SJSA1 (cell line): ENCODE data around the gene CKAP2L. TPM values are rescaled to one million over a fixed set of nuclear protein-coding genes. Genes with fewer than 3 reads are reported as not detected.
"Not testable (repeated sequence)": the region's sequence is repeated elsewhere in the genome, so short reads cannot be mapped to it uniquely, and the experiment has no call there.

ENCODE experiments used
- DNase-seq, 2 experiments: peaks; one replicate each; pipeline ENCODE4 v3.0.0-alpha.2; 2015 to 2020; ENCODE audit warnings: low spot score in 2 of 2, low read depth in 1 of 2
- H3K27ac ChIP-seq: fragments of 250-450 bp; sonication (Bioruptor Pico); 2 replicates; pipeline ENCODE4 v1.5.1; 2020; ENCODE audit warnings: mild to moderate bottlenecking, moderate library complexity
- H3K27me3 ChIP-seq: fragments of 250-450 bp; sonication (Bioruptor Pico); replicated peaks from 2 replicates; pipeline ENCODE4 v1.5.1; 2020; ENCODE audit warnings: mild to moderate bottlenecking, moderate library complexity
- H3K36me3 ChIP-seq: fragments of 250-450 bp; sonication (Bioruptor Pico); 2 replicates; pipeline ENCODE4 v1.5.1; 2020; ENCODE audit warnings: mild to moderate bottlenecking
- H3K4me1 ChIP-seq: fragments of 250-450 bp; sonication (Bioruptor Pico); replicated peaks from 2 replicates; pipeline ENCODE4 v1.6.1; 2021; ENCODE audit warnings: mild to moderate bottlenecking
- H3K4me3 ChIP-seq: fragments of 250-450 bp; sonication (Bioruptor Pico); 2 replicates; pipeline ENCODE4 v1.5.1; 2020; ENCODE audit warnings: mild to moderate bottlenecking
- H3K9me3 ChIP-seq: fragments of 250-450 bp; sonication (Bioruptor Pico); replicated peaks from 2 replicates; pipeline ENCODE4 v1.5.1; 2020; ENCODE audit warnings: mild to moderate bottlenecking
- total RNA-seq: library from RNA; depleted of rRNA; stranded (reverse); fragments of >200 nt; shearing (Covaris generic); gene quantifications from 2 replicates; pipeline ENCODE4 v1.2.3, GENCODE V29; 2014

The CKAP2L gene
- total RNA-seq, 1 experiment from 2014 or later, result 33.4 TPM

DNA sequence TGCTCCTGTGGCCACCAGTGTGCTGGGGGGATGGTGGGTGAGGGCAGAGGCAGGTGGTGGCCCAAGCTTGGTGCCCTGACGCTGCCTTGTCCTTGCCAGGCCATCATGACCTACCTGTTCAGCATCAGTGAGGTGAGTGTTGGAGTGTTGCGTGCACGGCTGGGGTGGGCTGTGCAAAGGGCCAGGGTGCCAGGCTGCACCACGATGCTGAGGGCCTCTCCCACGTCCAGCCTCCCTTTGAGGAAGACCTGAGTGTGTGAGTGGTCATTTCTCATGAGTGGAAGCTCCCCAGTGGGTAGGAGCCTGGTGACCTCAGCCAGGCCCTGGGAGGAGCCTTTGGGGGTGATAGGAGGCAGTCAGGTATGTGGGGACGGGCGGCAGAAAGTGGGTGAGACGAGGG, 40.4 kb downstream of the CKAP2L start:
- Histone ChIP-seq H3K36me3 (no peaks in the 10 kb centered on the region), H3K4me3 (no peak overlapping the region), H3K27me3 (no peaks in the 10 kb centered on the region), H3K9me3 (no peaks in the 10 kb centered on the region), H3K27ac (no peak overlapping the region), H3K4me1 (peaks cover 6% of the 10 kb centered on the region)
- peak in 1 of 2 experiments; percentile 37 for DNase-seq

GRCh38 chr2:112723547-112723940, 40.9 kb downstream of the CKAP2L start:
- H3K27ac ChIP-seq, result no peak overlapping the region
- H3K4me3 ChIP-seq, result no peak overlapping the region
- peak in 1 of 2 experiments; percentile 28 for DNase-seq
- H3K36me3 ChIP-seq, result no peaks in the 10 kb centered on the region
- H3K4me1 ChIP-seq, result peaks cover 6% of the 10 kb centered on the region
- H3K9me3 ChIP-seq, result no peaks in the 10 kb centered on the region
- no peaks in the 10 kb centered on the region for H3K27me3 ChIP-seq

- Histone ChIP-seq H3K4me3 (no peak overlapping the region), H3K36me3 (no peaks in the 10 kb centered on the region), H3K9me3 (no peaks in the 10 kb centered on the region), H3K27me3 (no peaks in the 10 kb centered on the region), H3K4me1 (peaks cover 6% of the 10 kb centered on the region), H3K27ac (no peak overlapping the region)
- no peak for DNase-seq
Observed at GRCh38 chr2:112722816-112723546, 41.4 kb downstream of the CKAP2L start.

- Histone ChIP-seq H3K4me3 (no peak overlapping the region), H3K9me3 (no peaks in the 10 kb centered on the region), H3K4me1 (peaks cover 6% of the 10 kb centered on the region), H3K36me3 (no peaks in the 10 kb centered on the region), H3K27ac (no peak overlapping the region), H3K27me3 (no peaks in the 10 kb centered on the region)
- DNase-seq, result peak in 1 of 2 experiments; percentile 37
Observed at GRCh38 chr2:112721819-112722522, 42.4 kb downstream of the CKAP2L start.

- no peak within 1 kb of the TSS for H3K27ac ChIP-seq
- no peaks in the 10 kb centered on the region for H3K27me3 ChIP-seq
- no peaks in the 10 kb centered on the region for H3K9me3 ChIP-seq
- no peak for DNase-seq
- H3K4me1 ChIP-seq, result no peaks in the 10 kb centered on the region
- H3K36me3 ChIP-seq, result no peaks in the 10 kb centered on the region
- H3K4me3 ChIP-seq, result no peak within 1 kb of the TSS
Observed at GRCh38 chr2:112720785-112721184, 43.6 kb downstream of the CKAP2L start, which contains the start of gene NT5DC4. TSS of gene NT5DC4 (plus strand) at chr2:112721020. CDS start at chr2:112721080, 60 bp downstream.

- DNase-seq, result no peak
- no peak overlapping the region for H3K4me3 ChIP-seq
- H3K27me3 ChIP-seq, result no peaks in the 10 kb centered on the region
- no peak overlapping the region for H3K27ac ChIP-seq
- no peaks in the 10 kb centered on the region for H3K36me3 ChIP-seq
- no peaks in the 10 kb centered on the region for H3K4me1 ChIP-seq
- H3K9me3 ChIP-seq, result no peaks in the 10 kb centered on the region
Observed at GRCh38 chr2:112718863-112719370, 45.5 kb downstream of the CKAP2L start.

GRCh38 chr2:112716826-112717352, 47.5 kb downstream of the CKAP2L start:
- H3K27ac ChIP-seq, H3K36me3 ChIP-seq, H3K4me1 ChIP-seq, H3K27me3 ChIP-seq, H3K9me3 ChIP-seq, H3K4me3 ChIP-seq, DNase-seq: not testable (repeated sequence)

DNA sequence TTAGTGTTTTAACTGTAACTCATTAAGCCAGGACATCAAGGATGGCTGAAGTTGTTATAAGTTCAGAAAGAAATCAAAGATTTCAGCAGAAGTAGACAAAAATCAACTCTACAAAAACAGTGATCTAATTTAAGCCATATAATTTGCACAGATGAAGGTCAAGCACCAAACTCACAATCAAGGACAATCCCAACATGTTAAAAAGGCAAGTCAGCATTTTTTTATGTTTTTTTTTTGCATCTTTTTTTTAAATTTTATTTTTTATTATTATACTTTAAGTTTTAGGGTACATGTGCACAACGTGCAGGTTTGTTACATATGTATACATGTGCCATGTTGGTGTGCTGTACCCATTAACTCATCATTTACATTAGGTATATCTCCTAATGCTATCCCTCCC, 48.3 kb downstream of the CKAP2L start:
- H3K4me1 ChIP-seq, H3K9me3 ChIP-seq, H3K4me3 ChIP-seq, H3K27me3 ChIP-seq, DNase-seq, H3K27ac ChIP-seq, H3K36me3 ChIP-seq: not testable (repeated sequence)

GRCh38 chr2:112714836-112715631, 49.4 kb downstream of the CKAP2L start:
- Histone ChIP-seq H3K4me3 (no peak overlapping the region), H3K27me3 (no peaks in the 10 kb centered on the region), H3K36me3 (no peaks in the 10 kb centered on the region), H3K4me1 (no peaks in the 10 kb centered on the region), H3K27ac (no peak overlapping the region), H3K9me3 (no peaks in the 10 kb centered on the region)
- DNase-seq, result peak in 1 of 2 experiments; percentile 48

- Histone ChIP-seq H3K27me3 (no peaks in the 10 kb centered on the region), H3K27ac (no peak overlapping the region), H3K36me3 (no peaks in the 10 kb centered on the region), H3K4me1 (no peaks in the 10 kb centered on the region), H3K4me3 (no peak overlapping the region), H3K9me3 (no peaks in the 10 kb centered on the region)
- peak in 1 of 2 experiments; percentile 27 for DNase-seq
Observed at GRCh38 chr2:112714331-112714730, 50.1 kb downstream of the CKAP2L start.

GRCh38 chr2:112713926-112714325, 50.5 kb downstream of the CKAP2L start:
- no peaks in the 10 kb centered on the region for H3K36me3 ChIP-seq
- no peaks in the 10 kb centered on the region for H3K9me3 ChIP-seq
- DNase-seq, result no peak
- H3K27me3 ChIP-seq, result no peaks in the 10 kb centered on the region
- no peak overlapping the region for H3K4me3 ChIP-seq
- no peaks in the 10 kb centered on the region for H3K4me1 ChIP-seq
- H3K27ac ChIP-seq, result no peak overlapping the region

DNA sequence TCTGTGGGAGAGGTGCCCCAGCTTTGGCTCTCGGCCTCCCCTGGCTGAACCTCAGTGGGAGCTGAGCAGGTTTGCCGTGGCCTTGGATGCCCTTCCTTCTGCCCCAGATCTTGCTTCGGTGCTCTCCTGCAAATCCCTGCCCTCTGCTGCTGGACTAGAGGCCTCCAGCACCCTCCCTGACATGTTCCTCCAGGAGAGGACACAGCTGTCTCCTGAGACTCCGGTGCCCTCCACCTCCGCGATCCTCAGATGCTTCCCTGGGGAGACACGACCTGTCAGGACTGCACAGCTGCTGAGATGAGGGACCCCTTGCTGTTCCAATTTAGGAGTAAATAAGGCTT, 50.9 kb downstream of the CKAP2L start:
- Histone ChIP-seq H3K9me3 (no peaks in the 10 kb centered on the region), H3K36me3 (no peaks in the 10 kb centered on the region), H3K4me1 (no peaks in the 10 kb centered on the region), H3K27ac (no peak overlapping the region), H3K27me3 (no peaks in the 10 kb centered on the region), H3K4me3 (no peak overlapping the region)
- DNase-seq, result peak in 1 of 2 experiments; percentile 36

- H3K27ac ChIP-seq, result no peak overlapping the region
- H3K4me3 ChIP-seq, result no peak overlapping the region
Observed at GRCh38 chr2:112712903-112713584, 51.4 kb downstream of the CKAP2L start.

More at GRCh38 chr2:112712903-112713584, 51.4 kb downstream of the CKAP2L start:
- Histone ChIP-seq H3K36me3 (no peaks in the 10 kb centered on the region), H3K27me3 (no peaks in the 10 kb centered on the region), H3K4me1 (no peaks in the 10 kb centered on the region), H3K9me3 (no peaks in the 10 kb centered on the region)
- DNase-seq, result peak in 1 of 2 experiments; percentile 36
